Upper lobe of right lung (tissue), 1 donor: ENCODE measurements around the gene GALK2. TPM values are rescaled to one million over a fixed set of nuclear protein-coding genes. Genes with fewer than 3 reads are reported as not detected.

Experiments used
- ATAC-seq: fragments of 200-7000 bp; cut with Tn5 transposase; one replicate; pipeline ENCODE4 v1.9.1; 2020; ENCODE audit warnings: mild to moderate bottlenecking, moderate library complexity
- DNase-seq: peaks from one replicate; pipeline ENCODE4 v3.0.0-alpha.2; 2020
- H3K27ac ChIP-seq: fragments of 200-600 bp; one replicate; pipeline ENCODE4 v1.8.0; 2022
- H3K27me3 ChIP-seq: fragments of 200-600 bp; one replicate; pipeline ENCODE4 v1.8.0; 2022; ENCODE audit warnings: mild to moderate bottlenecking
- H3K36me3 ChIP-seq: fragments of 200-600 bp; one replicate; pipeline ENCODE4 v1.8.0; 2022
- H3K4me1 ChIP-seq: fragments of 200-600 bp; one replicate; pipeline ENCODE4 v1.8.0; 2022
- H3K4me3 ChIP-seq: fragments of 200-600 bp; one replicate; pipeline ENCODE4 v1.8.0; 2022; ENCODE audit warnings: mild to moderate bottlenecking
- H3K9me3 ChIP-seq: fragments of 200-600 bp; one replicate; pipeline ENCODE4 v1.8.0; 2022
- intact Hi-C: fragments of 100-400 bp; cut with DNase I; formaldehyde crosslinking; loops from one replicate; pipeline ENCODE4 v1.11.0; 2022
- total RNA-seq: library from RNA; stranded (reverse); fragmentation: NEBNext Ultra II Directional; extraction: Animal tissue kit (Norgen Biotek cat#: 25700); gene quantifications from one replicate; pipeline ENCODE4 v1.2.1, GENCODE V29; 2021
- TF ChIP-seq, protein P1 (sequence below): fragments of 200-600 bp; IDR thresholded peaks from one replicate; pipeline ENCODE4 v1.8.0; 2022; ENCODE audit warnings: antibody characterized with exemption
- donor health status: DM: no; HTN: yes; CAD: no; lungs with severe emphysema.

GALK2 gene
- total RNA-seq, 1 donor from 2014 or later, result 38.2 TPM

DNA sequence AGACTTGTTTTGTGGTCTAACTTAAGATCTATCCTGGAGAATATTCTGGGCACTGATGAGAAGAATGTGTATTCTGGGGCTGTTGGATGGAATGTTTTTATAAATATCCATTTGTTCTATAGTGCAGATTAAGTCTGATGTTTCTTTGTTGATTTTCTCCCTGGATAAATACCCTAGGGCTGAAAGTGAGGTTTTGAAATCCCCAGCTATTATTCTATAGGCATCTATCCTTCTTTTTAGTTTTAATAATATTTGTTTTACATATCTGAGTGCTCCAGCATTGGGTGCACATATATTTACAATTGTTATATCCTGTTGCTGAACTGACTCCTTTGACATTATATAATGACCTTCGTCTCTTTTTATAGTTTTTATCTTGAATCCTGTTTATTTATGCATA, 42.9 kb downstream of the GALK2 start:
- intact Hi-C loops, result no loop called here
- Histone ChIP-seq H3K9me3 (peaks cover 21% of the 10 kb centered on the region), H3K36me3 (no peaks in the 10 kb centered on the region), H3K4me3 (no peak overlapping the region), H3K27ac (no peak overlapping the region), H3K4me1 (no peaks in the 10 kb centered on the region), H3K27me3 (no peaks in the 10 kb centered on the region)
- TF ChIP-seq, protein P1, sequence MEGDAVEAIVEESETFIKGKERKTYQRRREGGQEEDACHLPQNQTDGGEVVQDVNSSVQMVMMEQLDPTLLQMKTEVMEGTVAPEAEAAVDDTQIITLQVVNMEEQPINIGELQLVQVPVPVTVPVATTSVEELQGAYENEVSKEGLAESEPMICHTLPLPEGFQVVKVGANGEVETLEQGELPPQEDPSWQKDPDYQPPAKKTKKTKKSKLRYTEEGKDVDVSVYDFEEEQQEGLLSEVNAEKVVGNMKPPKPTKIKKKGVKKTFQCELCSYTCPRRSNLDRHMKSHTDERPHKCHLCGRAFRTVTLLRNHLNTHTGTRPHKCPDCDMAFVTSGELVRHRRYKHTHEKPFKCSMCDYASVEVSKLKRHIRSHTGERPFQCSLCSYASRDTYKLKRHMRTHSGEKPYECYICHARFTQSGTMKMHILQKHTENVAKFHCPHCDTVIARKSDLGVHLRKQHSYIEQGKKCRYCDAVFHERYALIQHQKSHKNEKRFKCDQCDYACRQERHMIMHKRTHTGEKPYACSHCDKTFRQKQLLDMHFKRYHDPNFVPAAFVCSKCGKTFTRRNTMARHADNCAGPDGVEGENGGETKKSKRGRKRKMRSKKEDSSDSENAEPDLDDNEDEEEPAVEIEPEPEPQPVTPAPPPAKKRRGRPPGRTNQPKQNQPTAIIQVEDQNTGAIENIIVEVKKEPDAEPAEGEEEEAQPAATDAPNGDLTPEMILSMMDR, result no peak
- no peak for DNase-seq
- no peak for ATAC-seq

DNA sequence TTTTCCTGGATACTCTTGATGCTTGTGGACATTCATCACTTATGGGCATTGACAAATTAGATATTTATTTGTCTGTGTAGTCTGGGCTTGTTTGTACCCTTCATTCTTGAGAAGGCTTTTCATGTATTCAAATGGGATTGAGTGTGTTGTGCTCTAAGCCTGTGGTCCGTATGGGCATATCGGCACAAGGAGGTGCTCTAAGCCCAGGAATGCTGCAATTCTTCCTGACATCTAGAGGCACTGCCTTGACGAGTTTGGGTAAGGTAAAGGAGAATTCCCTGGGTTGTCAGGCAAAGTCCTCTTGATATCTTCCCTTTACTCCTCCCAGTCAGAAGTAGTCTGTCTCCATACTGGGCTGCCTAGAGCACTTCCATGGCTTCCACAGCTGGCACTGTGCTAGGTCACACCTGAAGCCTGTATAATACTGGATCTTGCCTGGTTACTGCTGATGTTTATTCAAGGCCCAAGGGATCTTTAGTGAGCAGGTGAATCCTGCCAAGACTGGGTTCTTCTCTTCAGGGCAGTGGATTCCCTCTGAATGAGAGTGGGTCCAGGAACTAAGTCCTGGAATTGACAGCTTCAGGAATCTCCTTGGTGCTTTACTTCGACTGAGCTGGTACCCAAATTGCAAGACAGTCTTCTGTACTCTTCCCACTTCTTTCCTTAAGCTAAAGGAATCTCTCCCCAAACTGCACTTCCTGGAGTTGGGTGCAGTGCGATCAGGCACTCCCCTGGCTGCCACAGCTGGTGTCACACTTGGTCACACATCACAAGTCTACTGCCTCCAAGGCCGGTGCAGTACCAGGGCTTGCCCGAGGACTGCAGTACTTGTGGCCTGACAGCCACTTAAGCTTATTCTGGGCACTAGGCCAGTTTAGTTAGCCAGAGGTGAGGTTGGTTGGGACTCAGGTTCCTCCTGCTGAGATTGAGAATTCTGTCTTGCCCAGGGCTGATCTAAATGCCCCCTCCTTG, 46.0 kb downstream of the GALK2 start:
- Histone ChIP-seq H3K36me3 (peaks cover 8% of the 10 kb centered on the region), H3K27ac (no peak overlapping the region), H3K4me3 (no peak overlapping the region), H3K4me1 (no peaks in the 10 kb centered on the region), H3K9me3 (no peaks in the 10 kb centered on the region), H3K27me3 (no peaks in the 10 kb centered on the region)
- TF ChIP-seq, protein P1, result peak; percentile 29
- intact Hi-C loops, result no loop called here
- DNase-seq (peak; percentile 77), ATAC-seq (peak; percentile 96)

DNA sequence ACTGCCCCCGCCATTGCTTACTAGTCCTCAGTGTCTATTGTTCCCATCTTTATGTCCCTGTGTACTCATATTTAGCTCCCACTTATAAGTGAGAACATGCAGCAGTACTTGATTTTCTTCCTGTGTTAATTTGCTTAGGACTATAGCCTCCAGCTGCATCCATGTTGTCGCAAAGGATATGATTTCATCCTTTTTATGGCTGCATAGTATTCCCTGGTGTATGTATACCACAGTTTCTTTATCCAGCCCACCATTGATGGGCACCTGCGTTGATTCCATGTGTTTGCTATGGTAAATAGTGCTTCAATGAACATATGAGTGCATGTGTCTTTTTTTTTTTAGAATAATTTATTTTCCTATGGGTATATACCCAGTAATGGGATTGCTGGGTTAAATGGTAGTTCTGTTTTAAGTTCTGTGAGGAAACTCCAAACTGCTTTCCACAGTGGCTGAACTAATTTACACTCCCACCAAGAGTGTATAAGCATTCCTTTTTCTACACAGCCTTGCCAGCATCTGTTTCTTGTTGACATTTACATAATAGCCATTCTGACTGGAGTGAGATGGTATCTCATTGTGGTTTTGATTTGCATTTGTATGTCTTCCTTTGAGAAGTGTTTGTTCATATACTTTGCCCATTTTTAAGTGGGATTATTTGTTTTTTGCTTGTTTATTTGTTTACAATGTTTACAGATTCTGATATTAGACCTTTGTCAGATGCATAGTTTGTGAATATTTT, 53.7 kb downstream of the GALK2 start:
- Histone ChIP-seq H3K9me3 (peaks cover 7% of the 10 kb centered on the region), H3K27me3 (no peaks in the 10 kb centered on the region), H3K4me3 (no peak overlapping the region), H3K36me3 (peaks cover 3% of the 10 kb centered on the region), H3K27ac (no peak overlapping the region), H3K4me1 (no peaks in the 10 kb centered on the region)
- TF ChIP-seq, protein P1, result no peak
- intact Hi-C loops, result no loop called here
- ATAC-seq (no peak), DNase-seq (no peak)

DNA sequence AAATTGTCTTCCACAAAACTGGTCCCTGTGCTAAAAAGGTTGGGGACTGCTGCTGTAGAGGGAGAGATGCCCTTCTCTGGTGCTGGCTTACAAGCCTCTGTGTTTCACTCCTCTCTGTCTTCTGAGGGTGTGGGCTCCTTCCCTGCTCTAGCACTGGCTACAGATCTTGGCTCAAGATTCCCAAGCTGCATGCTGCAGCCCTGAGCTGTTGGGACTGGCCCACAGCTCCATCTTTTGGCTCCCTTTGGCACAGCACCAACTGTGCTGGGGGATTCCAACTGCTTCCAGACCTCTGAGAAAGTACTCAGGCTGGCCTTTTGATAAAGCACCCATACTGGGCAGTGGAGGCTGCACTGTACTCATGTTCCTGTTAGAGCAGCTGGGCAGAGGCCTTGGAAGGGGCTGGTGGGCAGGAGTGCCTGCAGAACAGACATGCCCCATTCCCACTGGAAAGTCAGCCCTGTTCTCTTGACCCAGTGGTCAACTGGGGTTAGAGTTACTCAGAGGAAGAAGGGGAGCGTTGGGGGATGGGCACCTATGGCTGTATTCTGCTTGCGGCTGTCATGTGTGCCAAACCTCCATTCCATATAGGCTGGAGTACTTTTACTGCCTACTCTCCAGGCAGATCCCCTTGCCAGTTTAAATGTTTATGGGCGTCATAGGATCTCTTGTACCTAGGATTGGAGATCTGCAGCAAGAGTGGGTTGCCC, 55.7 kb downstream of the GALK2 start:
- TF ChIP-seq, protein P1, result no peak
- Histone ChIP-seq H3K27ac (no peak overlapping the region), H3K9me3 (peaks cover 7% of the 10 kb centered on the region), H3K27me3 (no peaks in the 10 kb centered on the region), H3K36me3 (no peaks in the 10 kb centered on the region), H3K4me1 (no peaks in the 10 kb centered on the region), H3K4me3 (no peak overlapping the region)
- DNase-seq (no peak), ATAC-seq (peak; percentile 41)
- intact Hi-C loops, result no loop called here

DNA sequence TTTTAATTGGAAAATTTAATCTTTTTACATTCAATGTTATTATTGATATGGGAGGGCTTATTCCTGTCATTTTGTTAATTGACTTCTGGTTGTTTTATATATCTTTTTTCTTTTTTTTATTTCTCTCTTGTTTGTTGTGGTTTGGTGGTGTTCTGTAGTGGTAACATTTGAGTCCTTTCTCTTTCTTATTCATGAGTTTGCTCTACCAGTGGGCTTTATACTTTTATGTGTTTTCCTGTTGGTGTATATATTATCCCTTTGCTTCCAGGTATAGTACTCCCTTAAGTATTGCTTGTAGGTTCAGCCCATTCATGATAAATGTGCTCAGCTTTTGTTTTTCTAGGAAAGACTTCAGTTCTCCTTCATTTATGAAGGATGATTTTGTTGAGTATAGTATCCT, 57.6 kb downstream of the GALK2 start:
- H3K36me3 ChIP-seq, result no peaks in the 10 kb centered on the region
- H3K9me3 ChIP-seq, result no peaks in the 10 kb centered on the region
- ATAC-seq (no peak), DNase-seq (no peak)
- H3K27me3 ChIP-seq, result no peaks in the 10 kb centered on the region
- TF ChIP-seq, protein P1, result no peak
- H3K4me3 ChIP-seq, result no peak overlapping the region
- no peak overlapping the region for H3K27ac ChIP-seq
- no peaks in the 10 kb centered on the region for H3K4me1 ChIP-seq
- intact Hi-C loops, result no loop called here
